GM21717 (cell line): Measurements from ENCODE around the gene TEX51.

Experiments used
- ATAC-seq: cut with Tn5 transposase; IDR thresholded peaks from one replicate; pipeline ENCODE4 v1.9.1; 2021; ENCODE audit warnings: mild to moderate bottlenecking, moderate library complexity; ENCODE audit not compliant: unreplicated experiment

The TEX51 gene

GRCh38 chr2:126877861-126878565 is 20.7 kb upstream of the TEX51 start:
- ATAC-seq, result no peak

GRCh38 chr2:126878601-126879000 is 20.1 kb upstream of the TEX51 start:
- ATAC-seq, result no peak

- ATAC-seq, result no peak
Measured at GRCh38 chr2:126879348-126880298, 19.1 kb upstream of the TEX51 start.

- no peak for ATAC-seq
Measured at GRCh38 chr2:126880324-126880723, 18.4 kb upstream of the TEX51 start.

GRCh38 chr2:126880817-126881216 is 17.9 kb upstream of the TEX51 start:
- ATAC-seq, result no peak

GRCh38 chr2:126881591-126881990 is 17.1 kb upstream of the TEX51 start:
- ATAC-seq, result no peak

- no peak for ATAC-seq
Measured at GRCh38 chr2:126882181-126882580, 16.5 kb upstream of the TEX51 start.

- no peak for ATAC-seq
Measured at GRCh38 chr2:126882736-126883665, 15.7 kb upstream of the TEX51 start.

- no peak for ATAC-seq
Measured at GRCh38 chr2:126883666-126884040, 15.0 kb upstream of the TEX51 start.

- no peak for ATAC-seq
Measured at GRCh38 chr2:126884861-126885750, 13.6 kb upstream of the TEX51 start.

GRCh38 chr2:126885751-126886210 is 12.9 kb upstream of the TEX51 start:
- no peak for ATAC-seq

GRCh38 chr2:126886211-126886915 is 12.3 kb upstream of the TEX51 start:
- ATAC-seq, result no peak

- ATAC-seq, result no peak
Measured at GRCh38 chr2:126886916-126887280, 11.8 kb upstream of the TEX51 start.

- no peak for ATAC-seq
Measured at GRCh38 chr2:126887506-126887905, 11.2 kb upstream of the TEX51 start.

GRCh38 chr2:126888046-126888445 is 10.6 kb upstream of the TEX51 start:
- no peak for ATAC-seq

- no peak for ATAC-seq
Measured at GRCh38 chr2:126889071-126889470, 9.6 kb upstream of the TEX51 start.

GRCh38 chr2:126889496-126890135 is 9.1 kb upstream of the TEX51 start:
- ATAC-seq, result no peak

GRCh38 chr2:126890136-126890510 is 8.6 kb upstream of the TEX51 start:
- ATAC-seq, result no peak
